HCT116 (cell line): ENCODE measurements around the gene DIPK1A. TPM values are rescaled to one million over a fixed set of nuclear protein-coding genes. Genes with fewer than 3 reads are reported as not detected.
A peak's percentile ranks its signal among the peaks of the same experiment; 100 is the strongest.

Source experiments
- ATAC-seq: fragments of 200-7000 bp; cut with Tn5 transposase; 2 replicates; pipeline ENCODE4 v1.9.1; 2020; ENCODE audit warnings: mild to moderate bottlenecking, moderate library complexity
- BruUV-seq: library from RNA; stranded (reverse); fragments of 400-500 nt; replicated peaks from 2 replicates; lab custom pipeline; 2021; lab: Mats Ljungman, UMichigan
- CTCF ChIA-PET: fragments of 300-600 bp; sonication (Branson Sonifier 250); formaldehyde crosslinking; loops from one replicate; lab custom pipeline; 2021; ENCODE audit warnings: antibody characterized with exemption; lab: Charles Lee
- POLR2A ChIA-PET: fragments of 300-600, 350-600 bp; sonication (Branson Sonifier 250); formaldehyde crosslinking; loops from one replicate; lab custom pipeline; 2021; ENCODE audit warnings: antibody characterized with exemption; lab: Charles Lee
- RAD21 ChIA-PET, 2 experiments: fragments of 300-600 bp; sonication (Branson Sonifier 250); formaldehyde crosslinking; loops; one replicate each; lab custom pipeline; 2023; ENCODE audit warnings: low total read pairs in 2 of 2; ENCODE audit not compliant: uncharacterized antibody in 2 of 2, unreplicated experiment in 2 of 2, low non-redundant PET in 1 of 2; lab: Charles Lee
- DNase-seq: peaks from one replicate; pipeline ENCODE4 v3.0.0-alpha.2; 2010; ENCODE audit warnings: low read depth, low spot score
- H2AFZ ChIP-seq: fragments of 200-600 bp; shearing (Covaris generic), sonication (generic); 2 replicates; pipeline ENCODE4 v1.6.1; 2017; ENCODE audit warnings: low read depth, mixed run types, mixed read lengths, antibody characterized with exemption, low read length; ENCODE audit not compliant: poor library complexity, severe bottlenecking
- H3K27ac ChIP-seq: 2 replicates; pipeline ENCODE4 v1.5.1; 2012; ENCODE audit warnings: low read depth, low read length
- H3K27me3 ChIP-seq: fragments of 200-600 bp; sonication (generic); 2 replicates; pipeline ENCODE4 v1.6.1; 2016; ENCODE audit warnings: mixed run types, low read length, mixed read lengths; ENCODE audit not compliant: insufficient read depth
- H3K36me3 ChIP-seq, 2 experiments: fragments of 200-500 bp in 1 of 2; fragments of 200-600 bp in 1 of 2; sonication (Bioruptor generic) in 1 of 2; sonication (generic) in 1 of 2; 2 replicates each; pipeline versions ENCODE4 v1.5.1 to v1.6.1; 2014 to 2016; ENCODE audit warnings: low read length in 2 of 2, inconsistent platforms in 1 of 2, mixed read lengths in 1 of 2, mixed run types in 1 of 2; ENCODE audit not compliant: insufficient read depth in 2 of 2, control insufficient read depth in 1 of 2
- H3K4me1 ChIP-seq, 2 experiments: fragments of 200-600 bp in 1 of 2; sonication (generic) in 1 of 2; 2 replicates each; pipeline versions ENCODE4 v1.5.1 to v1.6.1; 2012 to 2017; ENCODE audit warnings: low read length in 2 of 2, inconsistent platforms in 1 of 2, mild to moderate bottlenecking in 1 of 2, mixed read lengths in 1 of 2, mixed run types in 1 of 2, moderate library complexity in 1 of 2; ENCODE audit not compliant: insufficient read depth in 2 of 2, control insufficient read depth in 1 of 2
- H3K4me2 ChIP-seq: fragments of 200-600 bp; sonication (generic); 2 replicates; pipeline ENCODE4 v1.6.1; 2017; ENCODE audit warnings: mixed run types, low read length, mixed read lengths
- H3K4me3 ChIP-seq, 2 experiments: fragments of 200-600 bp in 1 of 2; sonication (generic) in 1 of 2; replicated peaks in 1 of 2; 2 replicates each; pipeline ENCODE4 v1.5.1; 2011 to 2016; ENCODE audit warnings: low read length in 2 of 2, control low read depth in 1 of 2, low read depth in 1 of 2, mild to moderate bottlenecking in 1 of 2, mixed read lengths in 1 of 2, mixed run types in 1 of 2
- H3K79me2 ChIP-seq: fragments of 200-600 bp; sonication (generic); 2 replicates; pipeline ENCODE4 v1.6.1; 2017; ENCODE audit warnings: mild to moderate bottlenecking, mixed run types, low read length, moderate library complexity, mixed read lengths; ENCODE audit not compliant: insufficient read depth
- H3K9ac ChIP-seq: fragments of 200-600 bp; sonication (generic); 2 replicates; pipeline ENCODE4 v1.6.1; 2016; ENCODE audit warnings: low read length, mixed read lengths
- H3K9me2 ChIP-seq: fragments of 200-600 bp; sonication (generic), shearing (Covaris generic); 2 replicates; pipeline ENCODE4 v1.6.1; 2017; ENCODE audit warnings: mixed run types, mild to moderate bottlenecking, moderate library complexity; ENCODE audit not compliant: insufficient read depth
- H3K9me3 ChIP-seq, 2 experiments: fragments of 200-500 bp in 1 of 2; fragments of 200-600 bp in 1 of 2; sonication (Bioruptor generic) in 1 of 2; sonication (generic) in 1 of 2; 2 replicates each; pipeline ENCODE4 v1.6.1; 2014 to 2017; ENCODE audit warnings: low read length in 2 of 2, mixed read lengths in 2 of 2, inconsistent platforms in 1 of 2, low read depth in 1 of 2, mild to moderate bottlenecking in 1 of 2, mixed run types in 1 of 2, moderate library complexity in 1 of 2; ENCODE audit not compliant: control insufficient read depth in 1 of 2, insufficient read depth in 1 of 2
- H4K20me1 ChIP-seq: fragments of 200-600 bp; sonication (generic), shearing (Covaris generic); 2 replicates; pipeline ENCODE4 v1.6.1; 2017; ENCODE audit warnings: mixed run types, mild to moderate bottlenecking, moderate library complexity; ENCODE audit not compliant: insufficient read depth
- CBX3 ChIP-seq: IDR thresholded peaks from 2 replicates; pipeline ENCODE4 v1.6.1; 2012; ENCODE audit warnings: low read depth
- RAD21 ChIP-seq: IDR thresholded peaks from 2 replicates; pipeline ENCODE4 v1.6.1; 2012; ENCODE audit warnings: low read depth, mild to moderate bottlenecking
- SP1 ChIP-seq: IDR thresholded peaks from 2 replicates; pipeline ENCODE4 v1.6.1; 2012; ENCODE audit warnings: low read depth
- intact Hi-C: fragments of 100-400 bp; cut with micrococcal nuclease; formaldehyde crosslinking; loops from 2 replicates; pipeline ENCODE4 v1.10.0; 2022
- total RNA-seq: library from RNA; stranded (reverse); gene quantifications from one replicate; pipeline ENCODE4 v1.2.1, GENCODE V29; 2021; ENCODE audit not compliant: unreplicated experiment
- TF ChIP-seq, protein P1 (sequence below): IDR thresholded peaks from 2 replicates; pipeline ENCODE4 v1.6.1; 2012; ENCODE audit warnings: low read depth
- TF ChIP-seq, protein P2 (sequence below): IDR thresholded peaks from 2 replicates; pipeline ENCODE4 v1.6.1; 2012
- TF ChIP-seq, protein P3 (sequence below), 3 experiments: fragments of 200-600 bp in 1 of 3; sonication (generic) in 1 of 3; IDR thresholded peaks in 2 of 3; conservative IDR thresholded peaks in 1 of 3; 2 replicates each; pipeline ENCODE4 v1.5.1; 2012 to 2017; ENCODE audit warnings: low read depth in 2 of 3, low read length in 2 of 3, antibody characterized with exemption in 1 of 3, borderline replicate concordance in 1 of 3, control low read depth in 1 of 3, mild to moderate bottlenecking in 1 of 3, mixed read lengths in 1 of 3, mixed run types in 1 of 3, moderate library complexity in 1 of 3; ENCODE audit not compliant: insufficient read depth in 1 of 3

The DIPK1A gene
- total RNA-seq, 1 experiment from 2014 or later, result 4.3 TPM

DNA sequence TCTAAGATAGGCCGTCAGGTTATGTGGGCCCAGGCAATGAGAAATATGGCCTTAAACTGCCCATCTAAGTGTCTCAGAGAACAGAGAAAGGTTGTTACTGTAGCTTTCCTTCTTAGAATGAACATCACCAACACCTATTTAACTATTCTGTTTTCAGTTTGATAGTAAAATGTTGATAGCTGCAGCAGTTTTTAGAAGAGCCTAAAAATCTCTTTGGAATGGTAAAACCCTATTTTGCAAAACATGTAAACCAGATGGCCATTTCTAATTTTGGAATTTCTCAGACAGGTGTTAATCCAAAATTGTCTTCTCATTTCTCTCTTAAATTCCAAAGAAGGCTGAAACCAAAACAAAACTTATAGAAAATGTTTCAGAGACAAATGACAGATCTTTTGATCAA, 57.5 kb downstream of the DIPK1A start (continued):
- TF ChIP-seq, protein P1, sequence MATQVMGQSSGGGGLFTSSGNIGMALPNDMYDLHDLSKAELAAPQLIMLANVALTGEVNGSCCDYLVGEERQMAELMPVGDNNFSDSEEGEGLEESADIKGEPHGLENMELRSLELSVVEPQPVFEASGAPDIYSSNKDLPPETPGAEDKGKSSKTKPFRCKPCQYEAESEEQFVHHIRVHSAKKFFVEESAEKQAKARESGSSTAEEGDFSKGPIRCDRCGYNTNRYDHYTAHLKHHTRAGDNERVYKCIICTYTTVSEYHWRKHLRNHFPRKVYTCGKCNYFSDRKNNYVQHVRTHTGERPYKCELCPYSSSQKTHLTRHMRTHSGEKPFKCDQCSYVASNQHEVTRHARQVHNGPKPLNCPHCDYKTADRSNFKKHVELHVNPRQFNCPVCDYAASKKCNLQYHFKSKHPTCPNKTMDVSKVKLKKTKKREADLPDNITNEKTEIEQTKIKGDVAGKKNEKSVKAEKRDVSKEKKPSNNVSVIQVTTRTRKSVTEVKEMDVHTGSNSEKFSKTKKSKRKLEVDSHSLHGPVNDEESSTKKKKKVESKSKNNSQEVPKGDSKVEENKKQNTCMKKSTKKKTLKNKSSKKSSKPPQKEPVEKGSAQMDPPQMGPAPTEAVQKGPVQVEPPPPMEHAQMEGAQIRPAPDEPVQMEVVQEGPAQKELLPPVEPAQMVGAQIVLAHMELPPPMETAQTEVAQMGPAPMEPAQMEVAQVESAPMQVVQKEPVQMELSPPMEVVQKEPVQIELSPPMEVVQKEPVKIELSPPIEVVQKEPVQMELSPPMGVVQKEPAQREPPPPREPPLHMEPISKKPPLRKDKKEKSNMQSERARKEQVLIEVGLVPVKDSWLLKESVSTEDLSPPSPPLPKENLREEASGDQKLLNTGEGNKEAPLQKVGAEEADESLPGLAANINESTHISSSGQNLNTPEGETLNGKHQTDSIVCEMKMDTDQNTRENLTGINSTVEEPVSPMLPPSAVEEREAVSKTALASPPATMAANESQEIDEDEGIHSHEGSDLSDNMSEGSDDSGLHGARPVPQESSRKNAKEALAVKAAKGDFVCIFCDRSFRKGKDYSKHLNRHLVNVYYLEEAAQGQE, result no peak
- TF ChIP-seq, protein P2, sequence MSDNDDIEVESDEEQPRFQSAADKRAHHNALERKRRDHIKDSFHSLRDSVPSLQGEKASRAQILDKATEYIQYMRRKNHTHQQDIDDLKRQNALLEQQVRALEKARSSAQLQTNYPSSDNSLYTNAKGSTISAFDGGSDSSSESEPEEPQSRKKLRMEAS, result no peak

DNA sequence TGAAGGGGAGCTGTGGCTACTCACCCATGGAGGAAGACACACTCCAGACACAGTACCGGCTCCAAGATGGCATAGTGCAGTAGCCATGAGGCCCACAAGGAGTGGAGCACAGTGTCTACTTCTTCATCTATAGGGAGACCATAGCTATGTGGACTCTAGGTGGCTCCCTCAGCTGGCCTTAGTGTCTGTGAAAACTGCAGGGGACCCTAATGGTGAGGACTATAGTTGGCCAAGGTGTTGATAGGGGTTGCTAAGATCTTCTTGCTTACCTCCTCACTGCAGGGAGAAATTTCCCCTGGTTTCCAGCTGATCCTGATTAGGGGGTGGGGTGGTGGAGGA, 58.9 kb downstream of the DIPK1A start:
- peak; percentile 61 for ATAC-seq
- POLR2A ChIA-PET, result no interaction called here

More for the DNA sequence above, 58.9 kb downstream of the DIPK1A start:
- Histone ChIP-seq H3K79me2 (no peaks in the 10 kb centered on the region), H4K20me1 (no peaks in the 10 kb centered on the region), H3K9ac (no peak overlapping the region), H3K9me3 (no peaks in the 10 kb centered on the region), H3K27ac (no peak overlapping the region), H3K4me1 (peaks cover 0 to 1% of the 10 kb centered on the region in 2 experiments; a peak in 1 of 4 replicates), H3K36me3 (no peaks in the 10 kb centered on the region), H3K27me3 (no peaks in the 10 kb centered on the region), H3K4me2 (no peak overlapping the region), H3K9me2 (no peaks in the 10 kb centered on the region), H2AFZ (no peak overlapping the region), H3K4me3 (no peak overlapping the region)
- ChIA-PET RAD21 (no interaction called here), CTCF (interaction anchor here (0.8 kb wide), 1 partner anchor 91 kb away, joined by 3 read pairs; no protein-coding TSS in a partner anchor)
- DNase-seq, result no peak
- intact Hi-C loops, result no loop called here
- TF ChIP-seq RAD21 (0 out of 2 replicates have a peak, but pooled peaks have one; percentile 6), CBX3 (no peak), SP1 (no peak)
- TF ChIP-seq, protein P3, sequence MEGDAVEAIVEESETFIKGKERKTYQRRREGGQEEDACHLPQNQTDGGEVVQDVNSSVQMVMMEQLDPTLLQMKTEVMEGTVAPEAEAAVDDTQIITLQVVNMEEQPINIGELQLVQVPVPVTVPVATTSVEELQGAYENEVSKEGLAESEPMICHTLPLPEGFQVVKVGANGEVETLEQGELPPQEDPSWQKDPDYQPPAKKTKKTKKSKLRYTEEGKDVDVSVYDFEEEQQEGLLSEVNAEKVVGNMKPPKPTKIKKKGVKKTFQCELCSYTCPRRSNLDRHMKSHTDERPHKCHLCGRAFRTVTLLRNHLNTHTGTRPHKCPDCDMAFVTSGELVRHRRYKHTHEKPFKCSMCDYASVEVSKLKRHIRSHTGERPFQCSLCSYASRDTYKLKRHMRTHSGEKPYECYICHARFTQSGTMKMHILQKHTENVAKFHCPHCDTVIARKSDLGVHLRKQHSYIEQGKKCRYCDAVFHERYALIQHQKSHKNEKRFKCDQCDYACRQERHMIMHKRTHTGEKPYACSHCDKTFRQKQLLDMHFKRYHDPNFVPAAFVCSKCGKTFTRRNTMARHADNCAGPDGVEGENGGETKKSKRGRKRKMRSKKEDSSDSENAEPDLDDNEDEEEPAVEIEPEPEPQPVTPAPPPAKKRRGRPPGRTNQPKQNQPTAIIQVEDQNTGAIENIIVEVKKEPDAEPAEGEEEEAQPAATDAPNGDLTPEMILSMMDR (IDR thresholded peaks at IDR 0.05 in 2 of 3, conservative IDR thresholded peaks at IDR 0.05 in 1 of 3; ENCODE audit: borderline replicate concordance in 1 of 3, insufficient read depth in 1 of 3, low read depth in 2 of 3, low read length in 2 of 3), result 0 out of 6 replicates have a peak, but pooled peaks of 1 of the 3 experiments have one; percentile 8
- BruUV-seq, result no TSS peak
